Esophagus (tissue), 2 donors: ENCODE results near the gene CRIM1. TPM values are rescaled to one million over a fixed set of nuclear protein-coding genes. Genes with fewer than 3 reads are reported as not detected.

ENCODE experiments used
- H3K27ac ChIP-seq, 2 donors: one replicate each; pipeline ENCODE4 v1.5.1; 2013; ENCODE audit warnings: low read depth in 2 of 2, mild to moderate bottlenecking in 2 of 2, inconsistent platforms in 1 of 2, low read length in 1 of 2, moderate library complexity in 1 of 2
- H3K27me3 ChIP-seq, 2 donors: one replicate each; pipeline ENCODE4 v1.6.1; 2013; ENCODE audit warnings: low read length in 2 of 2, control low read depth in 1 of 2, mild to moderate bottlenecking in 1 of 2; ENCODE audit not compliant: insufficient read depth in 2 of 2, control insufficient read depth in 1 of 2
- H3K36me3 ChIP-seq, 2 donors: one replicate each; pipeline ENCODE4 v1.6.1; 2013; ENCODE audit warnings: low read length in 1 of 2; ENCODE audit not compliant: control insufficient read depth in 2 of 2, insufficient read depth in 2 of 2
- H3K4me1 ChIP-seq, 2 donors: one replicate each; pipeline ENCODE4 v1.6.1; 2013; ENCODE audit warnings: low read length in 1 of 2; ENCODE audit not compliant: control insufficient read depth in 2 of 2, insufficient read depth in 2 of 2
- H3K4me3 ChIP-seq, 2 donors: one replicate each; pipeline ENCODE4 v1.5.1; 2013; ENCODE audit warnings: low read length in 2 of 2, mild to moderate bottlenecking in 2 of 2, low read depth in 1 of 2, moderate library complexity in 1 of 2
- H3K9me3 ChIP-seq, 2 donors: one replicate each; pipeline ENCODE4 v1.6.1; 2013; ENCODE audit warnings: mild to moderate bottlenecking in 2 of 2, low read depth in 1 of 2, low read length in 1 of 2, moderate library complexity in 1 of 2; ENCODE audit not compliant: control insufficient read depth in 2 of 2, insufficient read depth in 1 of 2
- WGBS, 2 donors: extraction: QIAGEN DNeasy Blood & Tissue Kit; methylation state at CpG; one replicate each; pipeline ENCODE4 v1.1.7; 2013; 5-methylcytosine and 5-hydroxymethylcytosine counted together
- polyA plus RNA-seq, 2 donors: library from polyadenylated mRNA; stranded (reverse); fragments of 200-250 nt; gene quantifications; one replicate each; pipeline ENCODE4 v1.2.3, GENCODE V29; 2013
- donor health status: healthy with polysubstance abuse.
- donor health status: Bipolar disorder and iron deficiency.

Gene CRIM1
- polyA plus RNA-seq, 2 donors, result 5.9 to 10.3 TPM

- Histone ChIP-seq H3K4me1 (peaks cover 0 to 3% of the 10 kb centered on the region in 2 donors), H3K27ac (no peak overlapping the region), H3K27me3 (no peaks in the 10 kb centered on the region), H3K36me3 (peaks cover 9 to 11% of the 10 kb centered on the region in 2 donors), H3K9me3 (no peaks in the 10 kb centered on the region), H3K4me3 (no peak overlapping the region)
- WGBS, 2 donors, result 82 to 88% methylated on average over 7 of the region's 7 CpGs
Measured at GRCh38 chr2:36539631-36540030, 184.1 kb downstream of the CRIM1 start.

DNA sequence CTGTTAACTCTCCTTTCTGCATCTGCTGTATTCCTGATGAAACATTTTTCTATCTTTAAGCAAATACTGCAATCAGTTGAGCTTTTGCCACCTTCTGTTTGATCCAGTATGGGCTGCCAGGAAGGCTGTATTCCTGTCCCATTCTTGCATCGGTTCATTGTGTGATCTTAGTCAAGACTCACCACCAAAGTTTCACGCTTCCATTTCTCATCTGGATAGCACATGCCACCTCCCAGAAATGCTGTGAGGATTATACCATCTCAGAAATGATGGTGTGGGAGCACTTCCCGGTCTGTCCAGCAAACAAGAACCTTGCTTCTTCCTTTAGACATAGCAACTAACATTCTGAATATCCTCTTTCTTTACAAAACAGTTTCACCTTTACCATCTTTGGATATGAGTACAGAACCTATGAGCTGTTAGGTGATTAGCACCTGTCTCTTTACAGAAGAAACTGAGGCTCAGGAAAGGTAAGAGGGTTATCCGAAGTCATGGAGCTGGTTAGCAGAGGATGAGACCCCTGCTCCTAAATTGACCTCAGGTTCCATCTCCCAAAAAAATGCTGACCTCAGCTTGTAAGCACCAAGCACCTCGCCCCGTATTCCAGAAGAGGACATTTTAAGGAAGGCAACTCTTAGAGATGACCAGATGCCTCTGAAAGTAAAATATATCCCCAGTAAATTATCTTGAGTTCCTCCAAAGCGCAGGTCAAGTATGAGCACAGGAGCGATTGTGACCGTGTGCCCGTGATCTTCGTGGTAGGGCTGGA is 185.6 kb downstream of the CRIM1 start:
- no peak overlapping the region for H3K4me3 ChIP-seq
- H3K4me1 ChIP-seq, result peaks cover 0 to 3% of the 10 kb centered on the region in 2 donors
- H3K9me3 ChIP-seq, result no peaks in the 10 kb centered on the region
- no peak overlapping the region for H3K27ac ChIP-seq
- WGBS, 2 donors, result 88 to 90% methylated on average over 11 of the region's 11 CpGs
- no peaks in the 10 kb centered on the region for H3K27me3 ChIP-seq
- H3K36me3 ChIP-seq, result peaks cover 9 to 11% of the 10 kb centered on the region in 2 donors

DNA sequence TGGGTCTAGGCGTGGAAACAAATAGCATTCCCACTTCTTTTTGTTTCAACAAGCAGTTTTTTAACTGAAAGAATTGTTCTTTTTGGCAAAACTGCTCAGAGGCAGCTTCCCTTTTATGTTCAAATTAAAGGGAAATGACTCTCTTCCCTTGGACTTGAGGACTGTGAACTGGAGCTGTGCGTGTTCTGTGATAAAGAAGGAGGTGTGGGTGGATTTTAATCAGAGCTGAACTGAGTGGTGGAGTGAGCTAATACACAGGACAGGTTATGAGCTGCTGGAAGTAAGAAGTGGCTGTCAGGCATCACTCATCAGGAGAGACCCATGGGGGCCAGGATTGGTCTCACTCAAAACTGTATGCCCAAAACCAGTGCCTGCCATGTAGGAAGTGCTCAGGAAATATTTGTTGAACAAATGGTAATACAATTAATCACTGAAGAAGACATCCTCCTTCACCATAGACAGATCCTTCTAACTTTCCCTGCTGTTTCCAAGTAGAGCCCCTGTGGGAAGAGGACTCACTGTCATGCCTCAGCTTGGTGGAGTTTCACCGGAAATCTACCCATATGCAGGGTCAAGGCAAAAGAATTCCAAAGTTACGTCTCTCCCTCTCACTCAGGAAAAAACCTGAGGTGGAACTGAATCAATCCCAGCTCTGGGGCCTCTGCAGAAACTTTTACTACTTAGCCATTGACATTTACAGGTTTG is 186.5 kb downstream of the CRIM1 start:
- Histone ChIP-seq H3K27me3 (no peaks in the 10 kb centered on the region), H3K4me3 (no peak overlapping the region), H3K4me1 (peaks cover 0 to 3% of the 10 kb centered on the region in 2 donors), H3K27ac (no peak overlapping the region), H3K9me3 (no peaks in the 10 kb centered on the region), H3K36me3 (peaks cover 9 to 11% of the 10 kb centered on the region in 2 donors)
- 82% methylated on average over 4 of the region's 4 CpGs for WGBS, 2 donors

GRCh38 chr2:36544638-36545338 is 189.2 kb downstream of the CRIM1 start:
- peaks cover 3 to 8% of the 10 kb centered on the region in 2 donors for H3K36me3 ChIP-seq

DNA sequence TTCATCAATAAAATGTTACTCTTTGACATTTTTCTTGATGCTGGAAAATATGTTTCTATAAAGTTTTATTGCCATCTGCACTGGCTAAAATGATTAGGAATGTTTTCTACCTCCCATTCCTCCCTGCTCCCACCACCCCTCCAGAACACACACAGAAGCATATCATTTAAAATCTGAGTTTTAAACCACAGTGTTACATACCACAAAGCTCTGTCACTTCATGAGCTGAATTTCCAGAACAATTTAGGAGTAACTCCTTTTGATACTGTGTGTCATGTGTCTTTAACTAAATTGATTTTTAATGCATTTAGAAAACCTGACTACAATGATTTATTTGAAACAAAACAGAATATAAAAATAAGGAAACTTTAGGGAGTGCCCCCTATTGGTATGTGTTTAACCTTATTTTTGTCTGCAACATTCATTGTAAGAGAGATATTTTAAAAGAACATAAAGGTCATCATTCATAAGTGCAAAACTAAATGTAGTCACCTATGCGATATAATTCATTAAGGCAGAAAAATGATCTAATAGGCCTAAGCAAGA is 190.4 kb downstream of the CRIM1 start:
- H3K9me3 ChIP-seq, result no peaks in the 10 kb centered on the region
- 4 to 52% methylated on average over 1 of the region's 1 CpG for WGBS, 2 donors
- H3K27me3 ChIP-seq, result no peaks in the 10 kb centered on the region
- H3K4me1 ChIP-seq, result peaks cover 0 to 3% of the 10 kb centered on the region in 2 donors
- H3K4me3 ChIP-seq, result no peak overlapping the region
- H3K27ac ChIP-seq, result no peak overlapping the region
- H3K36me3 ChIP-seq, result peaks cover 3 to 8% of the 10 kb centered on the region in 2 donors

More at GRCh38 chr2:36544638-36545338, 189.2 kb downstream of the CRIM1 start:
- Histone ChIP-seq H3K4me3 (no peak overlapping the region), H3K27me3 (no peaks in the 10 kb centered on the region), H3K4me1 (peaks cover 0 to 3% of the 10 kb centered on the region in 2 donors), H3K27ac (no peak overlapping the region), H3K9me3 (no peaks in the 10 kb centered on the region)
- WGBS, 2 donors, result 79 to 81% methylated on average over 6 of the region's 6 CpGs

DNA sequence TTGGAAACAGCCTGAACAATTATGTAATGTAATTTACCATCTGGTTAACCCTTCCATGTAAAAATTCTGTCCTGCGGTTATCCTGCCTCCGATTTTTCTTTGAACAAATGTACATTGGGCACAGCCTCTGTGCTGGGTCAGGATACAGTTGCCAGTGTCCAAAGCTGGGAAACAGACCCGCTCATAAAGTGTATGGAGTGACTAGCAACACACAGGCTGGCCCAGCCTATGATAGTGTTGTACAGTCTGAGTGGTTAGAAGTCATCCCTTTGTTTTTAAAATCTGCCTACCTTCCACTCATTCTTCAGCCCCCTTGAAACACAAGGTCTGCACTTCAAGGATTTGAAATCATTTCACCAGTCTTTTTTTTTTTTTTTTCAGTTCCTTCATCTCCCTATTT is 192.3 kb downstream of the CRIM1 start:
- Histone ChIP-seq H3K27ac (no peak overlapping the region), H3K27me3 (no peaks in the 10 kb centered on the region), H3K36me3 (peaks cover 3 to 4% of the 10 kb centered on the region in 2 donors), H3K4me1 (no peaks in the 10 kb centered on the region), H3K4me3 (no peak overlapping the region), H3K9me3 (no peaks in the 10 kb centered on the region)
- WGBS, 2 donors, result 95 to 96% methylated on average over 3 of the region's 3 CpGs

- Histone ChIP-seq H3K36me3 (peaks cover 3 to 7% of the 10 kb centered on the region in 2 donors), H3K27ac (no peak overlapping the region), H3K9me3 (no peaks in the 10 kb centered on the region), H3K4me3 (no peak overlapping the region), H3K4me1 (no peaks in the 10 kb centered on the region), H3K27me3 (no peaks in the 10 kb centered on the region)
- 72 to 75% methylated on average over 7 of the region's 7 CpGs for WGBS, 2 donors
Measured at GRCh38 chr2:36549165-36549574, 193.6 kb downstream of the CRIM1 start.

DNA sequence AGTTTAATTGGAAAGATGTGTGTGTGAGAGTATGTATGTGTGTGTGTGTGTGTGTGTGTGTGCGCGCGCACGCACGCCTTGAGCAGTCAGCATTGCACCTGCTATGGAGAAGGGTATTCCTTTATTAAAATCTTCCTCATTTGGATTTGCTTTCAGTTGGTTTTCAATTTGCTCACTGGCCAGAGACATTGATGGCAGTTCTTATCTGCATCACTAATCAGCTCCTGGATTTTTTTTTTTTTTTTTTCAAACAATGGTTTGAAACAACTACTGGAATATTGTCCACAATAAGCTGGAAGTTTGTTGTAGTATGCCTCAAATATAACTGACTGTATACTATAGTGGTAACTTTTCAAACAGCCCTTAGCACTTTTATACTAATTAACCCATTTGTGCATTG is 194.4 kb downstream of the CRIM1 start:
- Histone ChIP-seq H3K4me3 (no peak overlapping the region), H3K36me3 (peaks cover 4 to 7% of the 10 kb centered on the region in 2 donors), H3K4me1 (no peaks in the 10 kb centered on the region), H3K27me3 (no peaks in the 10 kb centered on the region), H3K27ac (no peak overlapping the region), H3K9me3 (no peaks in the 10 kb centered on the region)
- 96 to 99% methylated on average over 5 of the region's 5 CpGs for WGBS, 2 donors

GRCh38 chr2:36553683-36554082 is 198.1 kb downstream of the CRIM1 start:
- Histone ChIP-seq H3K27ac (no peak overlapping the region), H3K9me3 (no peaks in the 10 kb centered on the region), H3K4me3 (no peak overlapping the region), H3K36me3 (peaks cover 6 to 7% of the 10 kb centered on the region in 2 donors), H3K27me3 (no peaks in the 10 kb centered on the region), H3K4me1 (no peaks in the 10 kb centered on the region)
- WGBS, 2 donors, result 65 to 73% methylated on average over 4 of the region's 4 CpGs
